ENCODE measurements around the gene SULT1C3.
A peak's percentile ranks its signal among the peaks of the same experiment; 100 is the strongest.

The SULT1C3 gene

DNA sequence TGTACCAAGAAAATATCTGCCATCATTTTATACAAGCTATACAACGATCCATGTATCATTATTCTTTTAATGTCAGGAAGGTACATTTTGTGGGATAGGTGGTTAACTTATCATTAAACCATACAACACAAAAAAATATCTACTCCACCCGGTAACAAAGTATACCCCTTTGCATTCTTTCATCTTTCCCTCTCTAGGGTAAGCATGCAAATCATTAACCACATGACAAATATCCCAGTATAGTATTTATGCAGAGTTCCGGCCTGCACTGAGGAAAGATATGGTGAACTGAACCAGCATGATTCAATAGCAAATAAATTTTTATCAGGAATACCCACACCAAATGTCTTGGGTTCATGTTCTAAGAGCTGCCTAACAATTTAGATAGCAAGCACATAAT, 26.4 kb downstream of the SULT1C3 start:
- H3K4me2 ChIP-seq (ENCODE audit: low read length), result no peak overlapping the region
- TF ChIP-seq, protein P1, sequence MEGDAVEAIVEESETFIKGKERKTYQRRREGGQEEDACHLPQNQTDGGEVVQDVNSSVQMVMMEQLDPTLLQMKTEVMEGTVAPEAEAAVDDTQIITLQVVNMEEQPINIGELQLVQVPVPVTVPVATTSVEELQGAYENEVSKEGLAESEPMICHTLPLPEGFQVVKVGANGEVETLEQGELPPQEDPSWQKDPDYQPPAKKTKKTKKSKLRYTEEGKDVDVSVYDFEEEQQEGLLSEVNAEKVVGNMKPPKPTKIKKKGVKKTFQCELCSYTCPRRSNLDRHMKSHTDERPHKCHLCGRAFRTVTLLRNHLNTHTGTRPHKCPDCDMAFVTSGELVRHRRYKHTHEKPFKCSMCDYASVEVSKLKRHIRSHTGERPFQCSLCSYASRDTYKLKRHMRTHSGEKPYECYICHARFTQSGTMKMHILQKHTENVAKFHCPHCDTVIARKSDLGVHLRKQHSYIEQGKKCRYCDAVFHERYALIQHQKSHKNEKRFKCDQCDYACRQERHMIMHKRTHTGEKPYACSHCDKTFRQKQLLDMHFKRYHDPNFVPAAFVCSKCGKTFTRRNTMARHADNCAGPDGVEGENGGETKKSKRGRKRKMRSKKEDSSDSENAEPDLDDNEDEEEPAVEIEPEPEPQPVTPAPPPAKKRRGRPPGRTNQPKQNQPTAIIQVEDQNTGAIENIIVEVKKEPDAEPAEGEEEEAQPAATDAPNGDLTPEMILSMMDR (IDR thresholded peaks at IDR 0.05), result no peak
- no peaks in the 10 kb centered on the region for H3K79me2 ChIP-seq

DNA sequence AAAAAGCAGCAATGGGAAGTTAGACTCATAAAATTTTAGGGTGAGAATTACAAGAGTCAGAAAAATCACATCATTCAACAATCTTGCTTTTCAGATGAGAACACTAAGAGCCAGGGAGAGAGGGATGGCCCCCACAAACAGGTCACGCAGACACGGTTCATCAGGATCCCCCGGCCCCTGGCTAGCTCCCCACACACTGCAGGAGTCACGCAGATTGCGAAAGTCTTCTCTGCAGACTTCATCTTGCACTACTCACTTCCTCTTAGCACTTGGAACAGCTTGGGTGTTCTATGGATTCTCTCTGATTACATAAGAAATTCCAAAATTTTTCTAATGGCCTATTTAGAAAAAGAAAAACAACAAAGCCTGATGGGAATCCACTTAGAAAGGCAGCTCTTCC, 27.3 kb downstream of the SULT1C3 start:
- no peak overlapping the region for H2AFZ ChIP-seq
- no peaks in the 10 kb centered on the region for H3K4me1 ChIP-seq
- H3K27ac ChIP-seq, result no peak overlapping the region
- TF ChIP-seq, protein P1 (IDR thresholded peaks at IDR 0.05), result no peak
- no peaks in the 10 kb centered on the region for H3K79me2 ChIP-seq
- no peak overlapping the region for H3K9ac ChIP-seq
- H3K36me3 ChIP-seq (ENCODE audit: control insufficient read depth, insufficient read depth, low read length), result no peaks in the 10 kb centered on the region
- H3K4me2 ChIP-seq (ENCODE audit: low read length), result no peak overlapping the region
- H3K27me3 ChIP-seq (ENCODE audit: control insufficient read depth, insufficient read depth, low read length), result no peaks in the 10 kb centered on the region
- H3K4me3 ChIP-seq (ENCODE audit: low read depth, low read length), result no peak overlapping the region
- H3K9me3 ChIP-seq (ENCODE audit: control insufficient read depth, low read length), result no peaks in the 10 kb centered on the region

More for the DNA sequence above, 26.4 kb downstream of the SULT1C3 start:
- no peaks in the 10 kb centered on the region for H3K27me3 ChIP-seq (ENCODE audit: control insufficient read depth, insufficient read depth, low read length)
- no peak overlapping the region for H3K9ac ChIP-seq
- no peak overlapping the region for H3K4me3 ChIP-seq (ENCODE audit: low read depth, low read length)
- no peaks in the 10 kb centered on the region for H3K9me3 ChIP-seq (ENCODE audit: control insufficient read depth, low read length)
- no peak overlapping the region for H3K27ac ChIP-seq
- H3K4me1 ChIP-seq, result no peaks in the 10 kb centered on the region
- no peaks in the 10 kb centered on the region for H3K36me3 ChIP-seq (ENCODE audit: control insufficient read depth, insufficient read depth, low read length)
- H2AFZ ChIP-seq, result no peak overlapping the region

DNA sequence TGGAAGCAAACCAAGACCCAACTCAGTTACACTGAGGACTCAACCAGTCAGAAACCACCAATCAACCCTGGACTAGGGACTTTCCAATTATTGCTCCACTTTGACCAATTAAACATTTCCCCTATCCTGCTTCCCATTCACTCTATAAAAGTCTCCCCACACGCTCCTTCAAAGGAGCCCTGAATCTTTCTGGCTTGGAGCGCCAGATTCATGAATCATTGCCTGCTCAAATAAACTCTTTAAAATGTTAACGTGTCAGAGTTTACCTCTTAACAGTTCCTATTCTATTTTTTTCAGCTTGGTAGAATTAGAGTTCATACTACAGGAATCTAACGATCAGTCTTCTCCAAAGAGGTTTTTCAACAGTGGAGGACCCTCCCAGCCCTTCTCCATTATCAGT, 28.2 kb downstream of the SULT1C3 start:
- no peak overlapping the region for H3K4me2 ChIP-seq (ENCODE audit: low read length)
- no peaks in the 10 kb centered on the region for H3K36me3 ChIP-seq (ENCODE audit: control insufficient read depth, insufficient read depth, low read length)
- H3K27ac ChIP-seq, result no peak overlapping the region
- H2AFZ ChIP-seq, result no peak overlapping the region
- no peaks in the 10 kb centered on the region for H3K9me3 ChIP-seq (ENCODE audit: control insufficient read depth, low read length)
- no peaks in the 10 kb centered on the region for H3K27me3 ChIP-seq (ENCODE audit: control insufficient read depth, insufficient read depth, low read length)
- TF ChIP-seq, protein P1 (IDR thresholded peaks at IDR 0.05), result no peak
- H3K4me1 ChIP-seq, result no peaks in the 10 kb centered on the region
- H3K79me2 ChIP-seq, result no peaks in the 10 kb centered on the region
- no peak overlapping the region for H3K9ac ChIP-seq
- H3K4me3 ChIP-seq (ENCODE audit: low read depth, low read length), result no peak overlapping the region

DNA sequence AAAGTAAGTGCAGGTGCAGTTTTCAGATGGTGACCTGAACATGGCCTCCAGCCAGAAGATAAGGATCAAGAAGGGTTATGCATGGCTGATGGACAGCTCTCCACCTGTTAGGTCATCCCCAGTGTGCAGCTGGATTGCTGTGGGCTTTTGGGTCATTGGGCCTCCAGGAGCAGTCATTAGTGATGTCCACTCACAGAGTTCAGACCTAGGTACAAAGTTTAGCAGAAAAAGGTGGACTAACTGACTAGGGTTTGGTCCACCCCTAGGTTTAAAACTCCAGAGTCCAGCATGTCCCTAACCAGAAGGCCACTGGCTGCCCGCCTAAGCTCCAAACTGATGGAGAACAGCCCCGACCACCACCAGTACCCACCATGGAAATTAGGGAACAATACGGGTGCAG, 30.6 kb downstream of the SULT1C3 start:
- no peak overlapping the region for H3K27ac ChIP-seq
- H3K4me3 ChIP-seq (ENCODE audit: low read depth, low read length), result no peak overlapping the region
- TF ChIP-seq, protein P1 (IDR thresholded peaks at IDR 0.05), result no peak

DNA sequence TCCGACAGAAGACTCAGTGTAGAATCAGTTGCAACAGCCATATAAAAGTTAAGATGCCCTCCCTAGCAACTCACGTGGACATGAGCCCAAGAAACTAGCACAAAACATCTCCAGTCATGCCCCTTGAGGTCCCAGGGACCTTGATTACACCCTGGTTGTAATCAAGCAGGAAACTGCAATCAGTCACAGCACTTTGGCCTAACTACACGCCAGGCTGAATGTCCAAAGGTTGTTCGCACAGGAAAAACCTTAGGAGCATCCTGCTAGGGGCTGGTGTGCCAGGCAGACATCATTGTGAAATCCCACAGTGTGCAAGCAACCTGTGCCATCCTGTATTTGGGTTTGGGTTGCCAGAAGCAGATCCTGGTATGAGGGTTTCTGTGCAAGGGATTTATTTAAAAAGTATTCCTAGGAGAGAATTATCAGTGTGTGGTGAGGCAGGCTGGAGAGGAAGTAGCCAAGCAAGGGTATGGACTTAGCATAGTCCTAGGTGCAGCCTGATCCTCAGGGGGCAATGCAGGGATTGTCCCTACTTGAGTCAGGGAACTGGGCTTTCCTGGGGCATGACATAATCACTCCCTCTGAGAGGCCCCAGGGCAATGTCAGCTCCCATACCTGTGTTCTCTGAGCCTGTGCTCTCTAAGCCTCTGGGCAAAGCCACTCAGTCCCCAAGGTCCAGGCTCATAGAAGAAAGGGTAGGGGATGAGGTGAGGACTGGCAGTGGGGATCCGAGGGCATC, 31.2 kb downstream of the SULT1C3 start:
- Histone ChIP-seq H3K27me3 (ENCODE audit: control insufficient read depth, insufficient read depth, low read length) (no peaks in the 10 kb centered on the region), H3K9me3 (ENCODE audit: control insufficient read depth, low read length) (no peaks in the 10 kb centered on the region), H3K4me3 (ENCODE audit: low read depth, low read length) (no peak overlapping the region), H3K4me1 (no peaks in the 10 kb centered on the region), H3K36me3 (ENCODE audit: control insufficient read depth, insufficient read depth, low read length) (no peaks in the 10 kb centered on the region), H3K9ac (no peak overlapping the region), H3K4me2 (ENCODE audit: low read length) (no peak overlapping the region), H2AFZ (peak overlapping the region; percentile 79), H3K79me2 (no peaks in the 10 kb centered on the region), H3K27ac (no peak overlapping the region)
- TF ChIP-seq, protein P1 (IDR thresholded peaks at IDR 0.05), result no peak

More for the DNA sequence above, 30.6 kb downstream of the SULT1C3 start:
- H3K9ac ChIP-seq, result no peak overlapping the region
- H3K36me3 ChIP-seq (ENCODE audit: control insufficient read depth, insufficient read depth, low read length), result no peaks in the 10 kb centered on the region
- H3K79me2 ChIP-seq, result no peaks in the 10 kb centered on the region
- H3K9me3 ChIP-seq (ENCODE audit: control insufficient read depth, low read length), result no peaks in the 10 kb centered on the region
- H3K4me1 ChIP-seq, result no peaks in the 10 kb centered on the region
- H3K4me2 ChIP-seq (ENCODE audit: low read length), result no peak overlapping the region
- no peak overlapping the region for H2AFZ ChIP-seq
- H3K27me3 ChIP-seq (ENCODE audit: control insufficient read depth, insufficient read depth, low read length), result no peaks in the 10 kb centered on the region
